Endodermal cell (in vitro differentiated cells): Measurements from ENCODE around the gene CTNND2. TPM values are rescaled to one million over a fixed set of nuclear protein-coding genes. Genes with fewer than 3 reads are reported as not detected.

Experiments used
- DNase-seq: peaks from one replicate; pipeline ENCODE4 v3.0.0-alpha.2; 2017
- H3K27ac ChIP-seq: 2 replicates; pipeline ENCODE4 v1.5.1; 2013; ENCODE audit warnings: mild to moderate bottlenecking, low read depth, low read length, moderate library complexity
- H3K27me3 ChIP-seq: 2 replicates; pipeline ENCODE4 v1.6.1; 2013; ENCODE audit warnings: mild to moderate bottlenecking, low read length, moderate library complexity; ENCODE audit not compliant: insufficient read depth, control insufficient read depth, poor library complexity, severe bottlenecking
- H3K36me3 ChIP-seq: 2 replicates; pipeline ENCODE4 v1.7.0; 2013; ENCODE audit warnings: mild to moderate bottlenecking, low read length, moderate library complexity; ENCODE audit not compliant: control insufficient read depth, insufficient read depth
- H3K4me1 ChIP-seq: one replicate; pipeline ENCODE4 v1.7.0; 2013; ENCODE audit warnings: low read length; ENCODE audit not compliant: control insufficient read depth, insufficient read depth
- H3K4me3 ChIP-seq: 2 replicates; pipeline ENCODE4 v1.5.1; 2013; ENCODE audit warnings: mild to moderate bottlenecking, low read length, moderate library complexity
- H3K9ac ChIP-seq: 2 replicates; pipeline ENCODE4 v1.6.1; 2013; ENCODE audit warnings: mild to moderate bottlenecking, low read length, moderate library complexity; ENCODE audit not compliant: poor library complexity, severe bottlenecking; ENCODE audit errors: extremely low read depth
- H3K9me3 ChIP-seq: 2 replicates; pipeline ENCODE4 v1.6.1; 2013; ENCODE audit warnings: mild to moderate bottlenecking, low read length, moderate library complexity; ENCODE audit not compliant: control insufficient read depth
- H3K27ac Mint-ChIP-seq: 2 replicates; pipeline ENCODE4 v1.8.0; 2020; ENCODE audit warnings: mixed read lengths
- H3K27me3 Mint-ChIP-seq: 2 replicates; pipeline ENCODE4 v1.8.0; 2021; ENCODE audit warnings: mild to moderate bottlenecking, mixed read lengths; ENCODE audit not compliant: insufficient read depth
- H3K36me3 Mint-ChIP-seq: 2 replicates; pipeline ENCODE4 v1.8.0; 2020; ENCODE audit warnings: low read depth, mixed read lengths
- H3K4me1 Mint-ChIP-seq: 2 replicates; pipeline ENCODE4 v1.8.0; 2020; ENCODE audit warnings: mixed read lengths
- H3K4me3 Mint-ChIP-seq: 2 replicates; pipeline ENCODE4 v1.8.0; 2020; ENCODE audit warnings: mild to moderate bottlenecking, moderate library complexity, mixed read lengths
- H3K9me3 Mint-ChIP-seq: 2 replicates; pipeline ENCODE4 v1.8.0; 2020; ENCODE audit warnings: mild to moderate bottlenecking, mixed read lengths
- CTCF ChIP-seq: fragments of 200-600 bp; sonication (generic); conservative IDR thresholded peaks from 2 replicates; pipeline ENCODE4 v1.5.0; 2021; ENCODE audit warnings: antibody characterized with exemption, mild to moderate bottlenecking
- WGBS, 2 experiments: methylation state at CpG; one replicate each; pipeline versions ENCODE4 v1.1.5 to v1.1.7; 2013; ENCODE audit warnings: missing lambda C conversion rate in 2 of 2, mixed read lengths in 1 of 2; ENCODE audit not compliant: insufficient coverage in 1 of 2, insufficient read length in 1 of 2; 5-methylcytosine and 5-hydroxymethylcytosine counted together
- total RNA-seq, 2 donors: library from RNA; stranded (reverse); fragmentation: NEBNext Ultra II Directional in 1 of 2; extraction: Animal tissue kit (Norgen Biotek cat#: 25700) in 1 of 2; gene quantifications; 2 replicates in 1 of 2; 3 replicates in 1 of 2; pipeline ENCODE4 v1.2.1, GENCODE V29; 2021

The CTNND2 gene
- total RNA-seq, 2 donors from 2014 or later = 6.5 to 10.3 TPM

DNA sequence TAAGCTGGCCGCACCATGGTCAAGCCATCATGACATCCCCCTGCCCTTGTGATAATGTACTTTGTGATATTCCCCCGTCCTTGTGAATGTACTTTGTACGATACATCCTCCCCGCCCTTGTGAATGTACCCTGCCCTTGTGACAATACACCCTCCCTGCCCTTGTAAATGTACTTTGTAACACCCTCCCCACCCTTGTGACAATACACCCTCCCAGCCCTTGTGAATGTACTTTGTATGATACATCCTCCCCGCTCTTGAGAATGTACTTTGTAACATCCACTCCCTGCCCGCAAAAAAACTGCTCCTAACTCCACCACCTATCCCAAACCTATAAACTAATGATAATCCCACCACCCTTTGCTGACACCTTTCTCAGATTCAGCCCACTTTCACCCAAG is 313.8 kb downstream of the CTNND2 start:
- H3K9me3 Mint-ChIP-seq = peaks cover 2% of the 10 kb centered on the region
- H3K9ac ChIP-seq = no peak overlapping the region
- H3K27me3 ChIP-seq = no peaks in the 10 kb centered on the region
- 92 to 93% methylated on average over 3 to 6 of the region's 6 CpGs for WGBS, 2 experiments
- no peaks in the 10 kb centered on the region for H3K36me3 Mint-ChIP-seq
- no peak overlapping the region for H3K27ac Mint-ChIP-seq
- no peak for DNase-seq
- no peaks in the 10 kb centered on the region for H3K36me3 ChIP-seq
- H3K4me3 ChIP-seq = no peak overlapping the region
- no peaks in the 10 kb centered on the region for H3K27me3 Mint-ChIP-seq
- no peak for TF ChIP-seq CTCF
- H3K9me3 ChIP-seq = no peaks in the 10 kb centered on the region
- no peaks in the 10 kb centered on the region for H3K4me1 ChIP-seq
- peaks cover 7% of the 10 kb centered on the region for H3K4me1 Mint-ChIP-seq
- no peak overlapping the region for H3K4me3 Mint-ChIP-seq
- no peak overlapping the region for H3K27ac ChIP-seq

- Mint-ChIP-seq H3K36me3 (no peaks in the 10 kb centered on the region), H3K4me1 (peaks cover 4% of the 10 kb centered on the region), H3K27ac (peak overlapping the region; percentile 74), H3K9me3 (peaks cover 2% of the 10 kb centered on the region), H3K4me3 (no peak overlapping the region), H3K27me3 (no peaks in the 10 kb centered on the region)
- Histone ChIP-seq H3K4me1 (no peaks in the 10 kb centered on the region), H3K27ac (peak overlapping the region; percentile 99), H3K4me3 (peak overlapping the region; percentile 20), H3K9me3 (no peaks in the 10 kb centered on the region), H3K36me3 (no peaks in the 10 kb centered on the region), H3K27me3 (no peaks in the 10 kb centered on the region), H3K9ac (no peak overlapping the region)
- peak; percentile 70 for DNase-seq
- 7 to 20% methylated on average over 5 to 6 of the region's 6 CpGs for WGBS, 2 experiments
- no peak for TF ChIP-seq CTCF
Observed at GRCh38 chr5:11588803-11589202, 315.4 kb downstream of the CTNND2 start.

DNA sequence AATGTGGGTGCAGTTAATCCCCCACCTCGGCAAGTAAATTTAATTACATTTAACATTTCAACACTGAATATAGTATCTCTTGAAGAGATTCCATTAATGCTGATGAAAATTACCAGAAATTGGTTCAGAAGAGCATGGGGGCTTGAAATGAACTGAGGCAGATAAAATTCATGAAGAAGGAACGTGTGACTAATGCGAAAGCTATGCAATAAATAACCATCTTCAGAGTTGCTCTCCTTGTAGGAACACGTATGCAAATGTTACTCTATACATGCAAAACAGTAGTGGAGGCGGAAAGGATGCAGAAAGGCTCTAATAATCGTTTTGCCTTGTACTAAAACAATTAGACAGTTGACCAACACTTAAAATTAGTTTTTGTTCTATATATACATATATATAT is 320.2 kb downstream of the CTNND2 start:
- TF ChIP-seq CTCF = no peak
- Histone ChIP-seq H3K4me3 (no peak overlapping the region), H3K9me3 (no peaks in the 10 kb centered on the region), H3K27ac (no peak overlapping the region), H3K9ac (no peak overlapping the region), H3K36me3 (no peaks in the 10 kb centered on the region), H3K27me3 (no peaks in the 10 kb centered on the region), H3K4me1 (no peaks in the 10 kb centered on the region)
- Mint-ChIP-seq H3K27ac (no peak overlapping the region), H3K4me3 (no peak overlapping the region), H3K4me1 (peaks cover 4% of the 10 kb centered on the region), H3K9me3 (no peaks in the 10 kb centered on the region), H3K36me3 (no peaks in the 10 kb centered on the region), H3K27me3 (no peaks in the 10 kb centered on the region)
- 82 to 100% methylated on average over 4 to 6 of the region's 6 CpGs for WGBS, 2 experiments
- no peak for DNase-seq
